HepG2 (cell line): Measurements from ENCODE around the gene PPDPF. TPM values are rescaled to one million over a fixed set of nuclear protein-coding genes. Genes with fewer than 3 reads are reported as not detected.
A peak's percentile ranks its signal among the peaks of the same experiment; 100 is the strongest.

Source experiments
- ATM ChIP-seq: fragments of 450-650 bp; IDR thresholded peaks from 2 replicates; pipeline ENCODE4 v1.7.1; 2017; ENCODE audit warnings: mild to moderate bottlenecking, borderline replicate concordance
- CEBPG ChIP-seq: IDR thresholded peaks from 2 replicates; pipeline ENCODE4 v1.6.1; 2016
- FOXA1 ChIP-seq, 2 experiments: fragments of 450-650 bp in 1 of 2; sonication (generic) in 1 of 2; formaldehyde crosslinking in 1 of 2; IDR thresholded peaks; 2 replicates each; pipeline versions ENCODE4 v1.4.0 to v1.6.1; 2016 to 2020; ENCODE audit warnings: missing genetic modification reagents in 1 of 2
- IKZF1 ChIP-seq: fragments of 450-650 bp; IDR thresholded peaks from 2 replicates; pipeline ENCODE4 v1.7.1; 2016
- REXO4 ChIP-seq: sonication (generic); formaldehyde crosslinking; IDR thresholded peaks from 2 replicates; pipeline ENCODE4 v1.8.0; 2022; ENCODE audit warnings: missing genetic modification reagents, mild to moderate bottlenecking, borderline replicate concordance
- SP2 ChIP-seq: sonication (generic); formaldehyde crosslinking; IDR thresholded peaks from 2 replicates; pipeline ENCODE4 v1.5.1; 2020; ENCODE audit warnings: mild to moderate bottlenecking, missing genetic modification reagents
- SP4 ChIP-seq: sonication (generic); formaldehyde crosslinking; IDR thresholded peaks from 2 replicates; pipeline ENCODE4 v1.8.1; 2023; ENCODE audit warnings: mild to moderate bottlenecking, missing genetic modification reagents
- TBX3 ChIP-seq: fragments of 450-650 bp; IDR thresholded peaks from 2 replicates; pipeline ENCODE4 v1.6.1; 2017; ENCODE audit warnings: antibody characterized with exemption, mild to moderate bottlenecking, inconsistent platforms, borderline replicate concordance
- ZNF124 ChIP-seq: sonication (generic); formaldehyde crosslinking; IDR thresholded peaks from 2 replicates; pipeline ENCODE4 v1.4.0; 2020; ENCODE audit warnings: missing genetic modification reagents
- ZNF207 ChIP-seq: fragments of 450-650 bp; IDR thresholded peaks from 2 replicates; pipeline ENCODE4 v1.6.1; 2016; ENCODE audit warnings: antibody characterized with exemption, borderline replicate concordance
- ZNF331 ChIP-seq: sonication (generic); formaldehyde crosslinking; IDR thresholded peaks from 2 replicates; pipeline ENCODE4 v1.4.0; 2020; ENCODE audit warnings: missing genetic modification reagents
- ZNF33B ChIP-seq: sonication (generic); formaldehyde crosslinking; IDR thresholded peaks from 2 replicates; pipeline ENCODE4 v1.5.1; 2020; ENCODE audit warnings: mild to moderate bottlenecking, missing genetic modification reagents
- ZNF737 ChIP-seq: sonication (generic); formaldehyde crosslinking; IDR thresholded peaks from 2 replicates; pipeline ENCODE4 v1.5.0; 2020; ENCODE audit warnings: missing genetic modification reagents, mild to moderate bottlenecking, borderline replicate concordance
- polyA plus RNA-seq, 8 experiments: library from polyadenylated mRNA; depleted of rRNA in 3 of 8; stranded (reverse) in 7 of 8; unstranded in 1 of 8; fragments of >200 nt; fragmentation: Illumina TruSeq in 4 of 8; extraction: Trizol in 4 of 8; gene quantifications; 2 replicates each; pipeline versions ENCODE4 v1.2.1 to v1.2.3, GENCODE V29; 2011 to 2016; ENCODE audit warnings: low read depth in 4 of 8, missing spikeins in 1 of 8, mixed read lengths in 1 of 8; ENCODE audit not compliant: insufficient read depth in 1 of 8
- total RNA-seq, 5 experiments: library from RNA; depleted of rRNA; stranded (reverse); fragments of >200 nt; fragmentation: Illumina TruSeq; extraction: Trizol; gene quantifications; 2 replicates each; pipeline ENCODE4 v1.2.3, GENCODE V29; 2016; ENCODE audit warnings: low read depth in 1 of 5
- TF ChIP-seq, protein P1 (sequence below): sonication (generic); formaldehyde crosslinking; IDR thresholded peaks from one replicate; pipeline ENCODE4 v1.5.1; 2020; ENCODE audit warnings: mild to moderate bottlenecking, missing genetic modification reagents; ENCODE audit errors: not compliant biosample characterization
- TF ChIP-seq, protein P2 (sequence below): fragments of 450-650 bp; IDR thresholded peaks from 2 replicates; pipeline ENCODE4 v1.6.1; 2017

The PPDPF gene
- total and polyA plus RNA-seq, 2 of the 13 experiments (the other 11 are each of a cell fraction or from before 2014, with no cell fraction given): 1.8 to 7.0 TPM

GRCh38 chr20:63531686-63532448 lies 11.3 kb downstream of the PPDPF start (continued):
- TF ChIP-seq, protein P1, sequence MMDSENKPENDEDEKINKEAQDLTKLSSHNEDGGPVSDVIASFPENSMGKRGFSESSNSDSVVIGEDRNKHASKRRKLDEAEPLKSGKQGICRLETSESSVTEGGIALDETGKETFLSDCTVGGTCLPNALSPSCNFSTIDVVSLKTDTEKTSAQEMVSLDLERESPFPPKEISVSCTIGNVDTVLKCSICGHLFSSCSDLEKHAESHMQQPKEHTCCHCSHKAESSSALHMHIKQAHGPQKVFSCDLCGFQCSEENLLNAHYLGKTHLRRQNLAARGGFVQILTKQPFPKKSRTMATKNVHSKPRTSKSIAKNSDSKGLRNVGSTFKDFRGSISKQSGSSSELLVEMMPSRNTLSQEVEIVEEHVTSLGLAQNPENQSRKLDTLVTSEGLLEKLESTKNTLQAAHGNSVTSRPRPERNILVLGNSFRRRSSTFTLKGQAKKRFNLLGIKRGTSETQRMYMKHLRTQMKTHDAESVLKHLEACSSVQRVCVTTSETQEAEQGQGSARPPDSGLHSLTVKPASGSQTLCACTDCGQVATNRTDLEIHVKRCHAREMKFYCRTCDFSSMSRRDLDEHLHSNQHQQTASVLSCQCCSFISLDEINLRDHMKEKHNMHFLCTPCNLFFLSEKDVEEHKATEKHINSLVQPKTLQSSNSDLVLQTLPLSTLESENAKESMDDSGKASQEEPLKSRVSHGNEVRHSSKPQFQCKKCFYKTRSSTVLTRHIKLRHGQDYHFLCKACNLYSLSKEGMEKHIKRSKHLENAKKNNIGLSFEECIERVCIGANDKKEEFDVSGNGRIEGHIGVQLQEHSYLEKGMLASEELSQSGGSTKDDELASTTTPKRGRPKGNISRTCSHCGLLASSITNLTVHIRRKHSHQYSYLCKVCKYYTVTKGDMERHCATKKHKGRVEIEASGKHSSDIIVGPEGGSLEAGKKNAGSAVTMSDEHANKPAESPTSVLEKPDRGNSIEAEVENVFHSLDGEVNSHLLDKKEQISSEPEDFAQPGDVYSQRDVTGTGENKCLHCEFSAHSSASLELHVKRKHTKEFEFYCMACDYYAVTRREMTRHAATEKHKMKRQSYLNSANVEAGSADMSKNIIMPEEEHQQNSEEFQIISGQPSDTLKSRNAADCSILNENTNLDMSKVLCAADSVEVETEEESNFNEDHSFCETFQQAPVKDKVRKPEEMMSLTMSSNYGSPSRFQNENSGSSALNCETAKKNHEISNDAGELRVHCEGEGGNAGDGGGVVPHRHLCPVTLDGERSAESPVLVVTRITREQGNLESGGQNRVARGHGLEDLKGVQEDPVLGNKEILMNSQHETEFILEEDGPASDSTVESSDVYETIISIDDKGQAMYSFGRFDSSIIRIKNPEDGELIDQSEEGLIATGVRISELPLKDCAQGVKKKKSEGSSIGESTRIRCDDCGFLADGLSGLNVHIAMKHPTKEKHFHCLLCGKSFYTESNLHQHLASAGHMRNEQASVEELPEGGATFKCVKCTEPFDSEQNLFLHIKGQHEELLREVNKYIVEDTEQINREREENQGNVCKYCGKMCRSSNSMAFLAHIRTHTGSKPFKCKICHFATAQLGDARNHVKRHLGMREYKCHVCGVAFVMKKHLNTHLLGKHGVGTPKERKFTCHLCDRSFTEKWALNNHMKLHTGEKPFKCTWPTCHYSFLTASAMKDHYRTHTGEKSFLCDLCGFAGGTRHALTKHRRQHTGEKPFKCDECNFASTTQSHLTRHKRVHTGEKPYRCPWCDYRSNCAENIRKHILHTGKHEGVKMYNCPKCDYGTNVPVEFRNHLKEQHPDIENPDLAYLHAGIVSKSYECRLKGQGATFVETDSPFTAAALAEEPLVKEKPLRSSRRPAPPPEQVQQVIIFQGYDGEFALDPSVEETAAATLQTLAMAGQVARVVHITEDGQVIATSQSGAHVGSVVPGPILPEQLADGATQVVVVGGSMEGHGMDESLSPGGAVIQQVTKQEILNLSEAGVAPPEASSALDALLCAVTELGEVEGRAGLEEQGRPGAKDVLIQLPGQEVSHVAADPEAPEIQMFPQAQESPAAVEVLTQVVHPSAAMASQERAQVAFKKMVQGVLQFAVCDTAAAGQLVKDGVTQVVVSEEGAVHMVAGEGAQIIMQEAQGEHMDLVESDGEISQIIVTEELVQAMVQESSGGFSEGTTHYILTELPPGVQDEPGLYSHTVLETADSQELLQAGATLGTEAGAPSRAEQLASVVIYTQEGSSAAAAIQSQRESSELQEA (CRISPR knock-in tag): no peak
- TF ChIP-seq SP2 (CRISPR knock-in tag) (peak; percentile 32; the same call in 1 of the 2 replicates), ATM (0 out of 2 replicates have a peak, but pooled peaks have one; percentile 86), IKZF1 (peak; percentile 98; the same call in 1 of the 2 replicates), FOXA1 (IDR thresholded peaks at IDR 0.05) (peak; percentile 47; the same call in 1 of the 2 replicates), FOXA1 (CRISPR knock-in tag; IDR thresholded peaks at IDR 0.05) (no peak), TBX3 (no peak), REXO4 (CRISPR knock-in tag) (no peak), ZNF331 (no peak), SP4 (no peak; the same call in 1 of the 2 replicates), CEBPG (CRISPR knock-in tag) (no peak), ZNF207 (peak; percentile 97), ZNF737 (CRISPR knock-in tag) (no peak), ZNF33B (CRISPR knock-in tag) (no peak), ZNF124 (CRISPR knock-in tag) (no peak)
- TF ChIP-seq, protein P2, sequence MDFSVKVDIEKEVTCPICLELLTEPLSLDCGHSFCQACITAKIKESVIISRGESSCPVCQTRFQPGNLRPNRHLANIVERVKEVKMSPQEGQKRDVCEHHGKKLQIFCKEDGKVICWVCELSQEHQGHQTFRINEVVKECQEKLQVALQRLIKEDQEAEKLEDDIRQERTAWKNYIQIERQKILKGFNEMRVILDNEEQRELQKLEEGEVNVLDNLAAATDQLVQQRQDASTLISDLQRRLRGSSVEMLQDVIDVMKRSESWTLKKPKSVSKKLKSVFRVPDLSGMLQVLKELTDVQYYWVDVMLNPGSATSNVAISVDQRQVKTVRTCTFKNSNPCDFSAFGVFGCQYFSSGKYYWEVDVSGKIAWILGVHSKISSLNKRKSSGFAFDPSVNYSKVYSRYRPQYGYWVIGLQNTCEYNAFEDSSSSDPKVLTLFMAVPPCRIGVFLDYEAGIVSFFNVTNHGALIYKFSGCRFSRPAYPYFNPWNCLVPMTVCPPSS: peak; percentile 90; the same call in 1 of the 2 replicates
- TF ChIP-seq, all 625 proteins: peak for 15
